ENCODE data around the gene ADD2.

ADD2 gene

DNA sequence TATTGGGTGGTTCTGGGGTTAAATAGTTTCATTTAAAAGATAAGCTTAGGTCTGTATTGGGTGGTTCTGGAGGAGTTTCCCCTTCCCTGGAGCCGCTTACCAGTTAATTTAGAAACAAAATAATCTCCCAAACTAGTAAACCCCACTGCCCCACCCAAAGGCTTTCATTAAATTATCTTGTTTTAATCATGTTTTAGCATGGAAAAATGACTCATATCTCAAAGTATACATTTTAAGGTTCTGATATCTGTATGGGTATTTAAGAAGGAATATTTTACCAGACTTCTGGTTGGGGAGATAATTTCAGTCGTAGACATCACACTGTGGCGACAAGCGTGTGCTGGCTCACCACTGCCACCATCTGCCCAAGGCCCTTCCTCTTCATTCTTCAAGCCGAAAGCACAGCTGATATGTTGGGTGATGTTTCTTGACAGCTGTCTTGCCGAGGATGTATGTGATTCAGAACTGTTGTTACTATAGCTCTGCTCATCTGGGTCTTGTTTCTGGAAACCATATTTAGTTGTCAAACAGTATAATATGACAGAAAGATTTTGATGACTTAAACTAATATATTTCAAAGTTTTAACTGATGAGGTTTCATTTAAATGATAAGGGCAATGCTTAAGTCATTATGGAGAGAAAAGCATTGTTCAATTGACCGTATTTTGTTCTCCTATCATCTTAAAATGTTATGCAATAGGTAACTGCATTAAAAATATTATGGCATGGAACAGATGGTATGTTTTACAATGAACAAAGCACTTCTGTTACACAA, 17.3 kb upstream of the ADD2 start:
- peak; percentile 63 for DNase-seq

DNA sequence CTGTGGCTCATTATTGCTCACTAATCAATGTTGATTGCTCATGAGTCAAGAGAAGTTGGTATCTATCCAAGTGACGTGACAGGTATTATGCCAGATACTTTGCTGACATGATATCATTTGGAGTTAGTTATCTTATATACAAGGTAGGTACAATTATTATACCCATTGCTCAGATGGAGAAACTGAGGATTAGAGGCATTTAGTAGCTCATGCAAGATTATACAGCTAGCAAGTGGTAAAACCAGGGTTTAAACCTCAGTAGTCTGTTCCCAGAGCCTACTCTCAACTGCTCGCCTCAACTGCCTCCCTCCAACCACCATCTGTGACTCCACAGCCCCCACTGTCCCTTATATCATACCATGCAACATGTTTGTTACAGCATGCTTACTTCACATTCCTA, 16.3 kb upstream of the ADD2 start:
- no peak for DNase-seq

- DNase-seq = no peak
Measured at GRCh38 chr2:70779911-70780545, 12.0 kb upstream of the ADD2 start.

- DNase-seq = no peak
Measured at GRCh38 chr2:70779491-70779890, 11.5 kb upstream of the ADD2 start.

- DNase-seq = no peak
Measured at GRCh38 chr2:70778676-70779075, 10.7 kb upstream of the ADD2 start.

DNA sequence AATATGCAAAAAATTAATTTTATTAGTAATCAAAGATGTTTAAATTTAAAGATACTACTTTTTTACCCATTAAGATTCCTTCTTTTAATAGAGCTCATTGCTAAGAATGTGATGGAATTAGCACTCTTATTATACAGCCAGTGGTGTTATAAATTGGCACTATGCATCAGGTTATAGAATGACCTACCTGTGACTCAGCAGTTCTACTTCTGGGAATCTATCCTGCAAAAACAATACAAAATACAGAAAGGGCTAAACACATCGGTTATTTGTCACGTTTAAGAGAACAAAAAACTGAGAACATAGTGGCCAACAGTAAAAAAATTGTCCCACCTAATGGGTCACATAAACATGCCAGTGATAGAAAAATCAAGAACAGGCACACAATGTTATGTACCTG, 9.4 kb upstream of the ADD2 start:
- DNase-seq = no peak

DNA sequence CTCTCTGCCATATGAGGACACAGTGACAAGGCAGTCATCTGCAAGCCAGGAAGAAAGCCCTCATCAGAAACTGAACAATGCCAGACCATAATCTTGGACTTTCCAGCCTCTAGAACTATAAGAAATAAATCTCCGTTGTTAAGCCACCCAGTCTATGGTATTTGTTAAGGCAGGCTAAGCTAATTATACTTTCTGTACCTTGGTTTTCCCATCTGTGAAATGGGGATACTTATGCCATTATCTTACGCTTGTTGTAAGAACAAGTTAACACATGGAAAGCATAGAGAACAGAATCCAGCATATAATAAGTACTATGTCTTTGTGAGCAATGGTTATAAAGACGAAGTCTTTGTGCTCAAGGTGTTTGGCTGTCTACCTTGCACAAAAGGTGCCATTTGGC, 8.3 kb upstream of the ADD2 start:
- no peak for DNase-seq

DNA sequence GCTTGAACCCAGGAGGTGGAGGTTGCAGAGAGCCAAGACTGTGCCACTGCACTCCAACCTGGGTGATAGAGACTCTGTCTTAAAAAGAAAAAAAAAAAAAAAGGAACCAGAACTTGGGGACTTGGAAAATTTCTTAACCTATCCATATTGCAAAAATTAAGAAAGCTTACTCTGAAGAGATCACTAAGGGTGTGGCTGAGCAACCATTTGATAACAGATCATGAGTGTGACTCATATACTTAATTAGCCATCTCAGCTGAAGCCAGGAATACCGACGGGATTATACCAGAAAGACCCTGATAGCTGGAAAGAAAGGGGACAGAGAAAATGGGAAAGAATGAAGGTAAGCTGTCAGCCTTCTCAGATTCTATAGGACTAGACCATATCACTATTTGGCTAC, 7.1 kb upstream of the ADD2 start:
- no peak for DNase-seq

GRCh38 chr2:70772486-70773155, 4.6 kb upstream of the ADD2 start:
- no peak for DNase-seq

DNA sequence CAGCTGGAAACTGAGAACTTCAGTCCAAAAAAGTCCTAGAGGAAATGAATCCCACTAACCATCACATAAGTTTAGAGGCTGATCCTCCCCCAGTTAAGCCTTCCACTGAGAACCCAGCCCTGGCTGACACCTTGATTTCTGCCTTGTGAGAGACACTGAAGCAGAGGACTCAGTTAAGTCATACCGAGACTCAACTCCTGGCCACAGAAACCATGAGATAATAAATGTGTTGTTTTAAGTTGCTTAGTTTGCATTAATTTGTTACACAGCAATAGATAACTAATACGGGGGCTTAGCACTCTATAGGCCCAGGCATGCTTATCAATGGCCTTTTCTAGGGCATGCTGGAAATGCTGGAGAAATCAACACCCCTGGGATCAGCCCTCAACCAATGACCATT, 3.4 kb upstream of the ADD2 start:
- no peak for DNase-seq

- no peak for DNase-seq
Measured at GRCh38 chr2:70769450-70769849, 1.4 kb upstream of the ADD2 start.

DNA sequence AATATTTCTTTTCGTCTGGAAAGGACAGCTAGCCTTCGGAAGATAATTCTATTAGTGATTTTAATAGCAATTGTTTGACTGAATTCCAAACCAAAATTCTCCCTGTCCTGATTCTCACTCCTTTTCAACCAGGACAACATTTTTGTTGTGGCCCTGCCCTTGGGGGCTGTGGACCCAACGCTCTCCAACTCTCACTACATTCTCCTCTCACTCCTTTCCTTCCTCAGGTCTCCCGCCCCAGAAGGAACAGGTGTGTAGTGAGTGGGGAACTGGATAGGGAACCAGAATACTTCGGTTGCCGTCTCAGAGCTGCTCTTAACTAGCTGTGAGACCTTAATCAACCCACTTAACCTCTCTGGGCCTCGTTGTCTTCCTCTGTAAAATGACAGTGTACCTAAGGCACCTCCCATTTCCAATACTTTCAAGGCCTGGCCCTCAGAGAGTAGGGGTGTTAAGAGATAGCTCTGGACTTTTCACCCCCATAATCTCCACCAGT, 638 bp upstream of the ADD2 start:
- DNase-seq = no peak

GRCh38 chr2:70767079-70767698, 811 bp downstream of the ADD2 start:
- DNase-seq = no peak

- DNase-seq = no peak
Measured at GRCh38 chr2:70766357-70767078, 1.5 kb downstream of the ADD2 start.

- no peak for DNase-seq
Measured at GRCh38 chr2:70765507-70765906, 2.5 kb downstream of the ADD2 start.

DNA sequence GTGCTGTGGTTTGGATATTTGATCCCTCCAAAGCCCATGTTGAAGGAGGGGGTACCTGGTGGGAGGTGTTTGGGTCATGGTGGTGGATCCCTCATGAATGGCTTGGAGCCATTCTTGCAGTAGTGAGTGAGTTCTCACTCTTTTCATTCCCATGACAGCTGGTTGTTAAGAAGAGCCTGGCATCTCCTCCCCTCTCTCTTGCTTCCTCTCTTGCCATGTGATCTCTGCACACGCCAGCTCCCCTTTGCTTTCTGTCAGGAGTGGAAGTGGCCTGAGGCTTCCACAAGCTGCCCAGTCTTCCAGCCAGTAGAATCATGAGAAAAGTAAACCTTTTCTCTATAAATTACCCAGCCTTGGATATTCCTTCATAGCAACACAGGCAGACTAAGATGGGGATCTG, 8.6 kb downstream of the ADD2 start:
- DNase-seq = no peak

DNA sequence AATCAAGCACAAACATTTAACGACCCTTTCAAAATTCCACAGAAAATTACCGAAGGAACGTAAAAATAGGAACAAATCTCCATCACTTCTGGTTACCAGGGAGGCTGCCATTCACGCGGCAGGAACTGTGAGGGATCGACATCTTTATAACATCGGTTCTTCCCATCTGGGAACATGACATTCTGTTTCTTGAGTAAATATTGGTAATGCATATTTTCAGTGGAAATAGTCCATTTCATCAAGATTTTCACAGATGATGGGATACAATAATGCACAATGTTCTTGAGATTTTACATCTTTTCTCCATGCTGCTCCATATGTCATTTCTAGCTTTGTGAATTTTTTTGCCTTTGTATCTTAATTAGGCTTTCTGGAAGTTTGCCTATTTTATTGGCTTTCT, 10.0 kb downstream of the ADD2 start:
- DNase-seq = no peak

- DNase-seq = no peak
Measured at GRCh38 chr2:70757360-70757759, 10.6 kb downstream of the ADD2 start.

DNA sequence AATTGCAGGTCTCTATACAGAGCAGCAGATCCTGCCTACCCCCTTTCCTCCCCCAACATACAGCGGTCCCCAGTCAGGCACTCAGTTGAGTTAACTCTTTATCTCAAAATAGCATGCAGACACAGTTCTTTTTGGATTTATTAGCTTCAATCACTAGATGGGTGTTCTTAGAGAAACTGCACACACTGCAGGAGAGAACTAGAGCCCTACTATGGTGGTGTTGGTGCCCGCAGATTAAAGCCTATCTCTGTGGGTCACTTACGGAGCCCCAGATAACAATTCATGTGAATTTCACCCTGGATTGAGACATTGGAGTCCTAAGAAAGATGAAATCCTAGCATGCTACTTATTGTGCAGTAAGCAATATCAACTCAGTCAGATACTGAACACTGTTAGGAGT, 11.9 kb downstream of the ADD2 start:
- no peak for DNase-seq

DNA sequence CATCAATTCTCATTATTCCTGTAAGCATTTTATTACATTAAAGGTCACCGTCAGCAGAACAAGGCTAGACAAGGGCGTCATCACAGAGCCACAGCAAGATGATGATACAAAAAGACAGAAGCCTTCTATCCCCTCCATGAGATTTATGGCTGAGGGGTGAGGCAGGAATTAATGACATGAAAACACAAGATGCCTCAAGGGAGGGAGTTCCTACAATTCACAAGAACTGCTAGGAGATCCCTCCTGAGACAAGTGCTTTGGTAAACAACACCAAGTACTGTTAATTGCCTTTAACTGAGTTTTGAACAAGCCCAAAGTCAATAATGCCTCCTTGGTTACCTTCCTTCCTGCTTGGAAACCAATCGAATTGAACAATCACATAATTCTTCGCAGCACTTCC, 14.1 kb downstream of the ADD2 start:
- no peak for DNase-seq

GRCh38 chr2:70753031-70753430, 15.0 kb downstream of the ADD2 start:
- DNase-seq = no peak

DNA sequence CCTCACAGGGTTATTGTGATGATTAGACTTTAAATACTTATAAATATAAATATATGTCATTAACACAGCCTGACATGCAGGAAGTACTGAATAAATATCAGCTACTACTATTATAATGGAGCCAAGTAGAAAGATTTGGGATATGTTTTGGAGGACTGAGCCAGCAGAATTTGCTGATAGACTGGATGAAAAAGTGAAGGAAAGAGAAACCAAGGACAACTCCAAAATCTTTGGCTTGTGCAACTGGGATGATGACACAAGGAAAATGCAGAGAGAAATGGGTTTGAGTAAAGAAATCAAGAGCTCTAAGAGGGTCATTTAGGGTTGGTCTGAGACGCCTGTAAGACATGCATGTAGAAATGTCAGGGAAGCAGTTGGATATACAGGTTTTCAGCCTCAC, 15.6 kb downstream of the ADD2 start:
- DNase-seq = no peak

GRCh38 chr2:70751881-70752280, 16.1 kb downstream of the ADD2 start:
- no peak for DNase-seq

Measured in midbrain (tissue), 1 donor.